Stimulated activated CD8-positive, alpha-beta memory T cell treated with anti-CD3 and anti-CD28 coated beads, Interleukin-7, amount 100 ng/mL, for 1 hour (primary cell): Measurements from ENCODE around the gene AFDN.
"Not testable (repeated sequence)": the region's sequence is repeated elsewhere in the genome, so short reads cannot be mapped to it uniquely, and the experiment has no call there.

Experiments
- DNase-seq, 2 donors: peaks; one replicate each; pipeline ENCODE4 v3.0.0-alpha.2; 2020; ENCODE audit warnings: low read depth in 2 of 2

AFDN gene

DNA sequence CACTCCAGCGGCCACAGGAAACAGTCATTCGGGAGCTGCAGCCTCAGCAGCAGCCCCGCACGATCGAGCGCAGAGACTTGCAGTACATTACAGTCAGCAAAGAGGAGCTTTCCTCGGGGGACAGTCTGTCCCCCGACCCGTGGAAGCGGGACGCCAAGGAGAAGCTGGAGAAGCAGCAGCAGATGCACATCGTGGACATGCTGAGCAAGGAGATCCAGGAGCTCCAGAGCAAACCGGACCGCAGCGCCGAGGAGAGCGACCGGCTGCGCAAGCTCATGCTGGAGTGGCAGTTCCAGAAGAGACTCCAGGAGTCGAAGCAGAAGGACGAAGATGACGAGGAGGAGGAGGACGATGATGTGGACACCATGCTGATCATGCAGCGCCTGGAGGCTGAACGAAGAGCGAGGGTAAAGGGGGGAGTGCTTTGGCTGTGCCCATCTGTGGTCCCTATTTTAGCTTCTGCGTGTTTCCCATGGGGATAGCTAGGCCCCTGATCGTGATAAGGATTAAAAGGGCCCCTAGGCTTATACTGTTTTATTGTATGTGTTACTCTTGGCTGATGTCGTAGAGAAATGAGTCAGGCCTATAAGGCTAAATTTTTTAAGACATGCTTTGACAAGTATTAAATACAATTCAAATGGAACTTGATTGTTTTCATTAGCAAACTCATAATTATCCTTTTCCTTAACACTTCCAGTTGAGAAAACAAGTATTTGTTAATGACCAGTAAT lies 125.2 kb downstream of the AFDN start:
- DNase-seq: no peak

DNA sequence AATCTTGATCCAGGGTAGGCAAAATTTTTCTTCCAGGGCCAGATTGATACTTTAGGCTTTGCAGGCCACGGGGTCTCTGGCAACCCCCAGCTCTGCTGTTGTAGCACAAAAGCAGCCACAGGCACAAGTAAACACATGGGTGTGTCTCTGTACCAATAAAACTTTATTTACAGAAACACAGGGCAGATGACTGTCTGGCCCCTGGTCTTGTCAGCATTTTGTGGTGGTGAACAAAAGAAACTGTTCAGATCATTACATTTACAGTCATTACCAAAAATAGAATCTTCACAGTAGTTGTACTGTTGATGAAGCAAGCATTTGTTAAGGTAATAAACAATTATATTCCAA lies 125.8 kb downstream of the AFDN start:
- no peak for DNase-seq

DNA sequence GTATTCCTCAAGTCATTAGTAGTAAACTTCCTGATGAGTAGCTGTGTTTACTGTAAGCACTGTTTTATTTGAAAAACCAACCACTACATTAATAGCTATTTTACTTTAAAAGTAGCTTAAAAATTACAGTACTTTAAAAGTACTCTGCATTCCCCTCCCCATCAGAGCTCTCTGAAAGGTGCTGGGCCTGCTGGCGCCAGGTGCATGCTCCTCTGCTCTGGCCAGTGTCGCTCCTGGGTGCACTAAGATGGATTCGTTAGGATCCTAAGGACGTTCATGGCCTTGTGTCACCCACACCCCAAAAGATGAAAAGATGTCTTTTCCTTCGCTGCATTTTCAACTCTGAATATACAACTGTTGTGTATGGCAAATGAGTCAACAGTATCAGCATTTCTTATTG lies 126.8 kb downstream of the AFDN start:
- no peak for DNase-seq

DNA sequence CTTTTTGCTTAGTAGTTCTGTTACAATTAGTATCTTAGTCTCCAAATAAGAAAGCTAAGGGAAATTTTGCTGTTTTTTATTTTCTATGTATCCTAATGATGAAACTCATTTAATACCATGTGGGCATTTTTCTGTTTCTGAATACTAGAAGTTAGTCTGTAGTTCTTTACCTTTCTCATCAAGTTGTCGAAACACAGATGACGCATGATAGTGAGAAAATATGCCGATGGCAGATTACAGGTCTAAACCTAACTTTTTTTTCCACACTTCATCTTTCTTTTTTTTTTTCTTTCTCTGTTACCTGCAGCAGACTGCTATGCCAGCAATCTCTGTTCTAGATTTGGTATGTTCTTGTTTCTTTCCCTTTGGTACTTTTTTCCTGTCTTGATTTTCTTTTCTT lies 127.4 kb downstream of the AFDN start:
- no peak for DNase-seq

DNA sequence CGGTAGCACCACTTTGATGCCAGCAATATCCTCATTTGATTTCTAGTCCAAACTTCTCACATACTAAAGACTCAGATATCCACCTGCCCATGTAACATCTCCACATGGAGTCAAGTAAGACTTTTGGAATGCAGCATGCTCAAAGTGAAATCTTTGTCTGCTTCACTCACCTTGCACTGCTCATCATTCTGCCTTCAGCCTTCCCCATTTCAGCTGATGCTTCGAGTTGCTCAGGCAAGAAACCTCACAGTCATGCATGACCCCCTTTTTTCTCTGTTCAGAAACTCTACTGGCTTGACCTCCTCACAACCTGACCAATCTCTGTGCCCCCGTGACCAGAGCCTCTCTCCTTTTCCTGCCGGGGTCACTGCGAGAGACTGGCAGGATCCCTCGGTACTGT lies 129.8 kb downstream of the AFDN start:
- no peak for DNase-seq

DNA sequence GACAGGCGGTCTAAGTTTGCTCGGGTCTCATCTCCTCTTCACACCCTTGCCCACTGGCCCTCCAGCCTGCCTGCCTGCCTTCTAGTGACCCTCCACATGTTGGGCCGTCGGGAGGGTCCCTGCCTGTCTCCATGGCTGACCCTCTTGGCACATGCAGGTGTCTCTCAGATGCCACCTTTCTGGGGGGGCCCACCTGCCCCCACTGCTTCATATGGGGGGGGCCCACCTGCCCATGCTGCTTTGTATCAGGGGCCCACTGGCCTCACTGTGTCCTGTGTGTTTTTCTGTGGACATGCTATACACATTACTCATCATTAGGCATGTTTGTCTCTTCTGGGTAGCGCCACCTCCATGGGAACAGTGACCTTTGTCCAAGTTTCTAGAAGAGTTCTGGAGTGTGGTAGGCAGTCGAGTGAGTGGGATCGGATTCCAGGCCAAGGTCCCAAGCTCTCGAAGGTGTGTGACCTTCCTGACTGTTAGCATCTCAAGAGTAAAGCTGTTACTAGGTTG lies 130.3 kb downstream of the AFDN start:
- DNase-seq: no peak

DNA sequence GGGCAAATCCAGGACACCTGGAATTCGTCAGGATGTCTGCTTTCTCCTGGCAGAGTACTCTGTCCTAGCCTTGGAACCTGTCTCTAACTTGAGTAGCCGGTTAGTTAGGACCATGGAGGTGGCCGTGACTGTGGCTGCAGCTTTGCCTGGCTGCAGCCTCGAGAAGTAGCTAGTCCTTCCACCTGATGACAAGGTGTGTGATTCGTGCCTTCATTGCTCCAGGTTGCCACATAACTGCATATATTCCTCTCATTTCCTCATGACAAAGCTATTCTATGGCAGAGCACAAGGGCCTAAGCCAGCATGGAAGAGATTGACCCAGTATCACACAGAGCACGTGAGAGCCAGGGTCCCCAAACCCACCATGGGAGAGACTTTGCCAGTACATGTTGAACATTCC lies 130.9 kb downstream of the AFDN start:
- DNase-seq: no peak

DNA sequence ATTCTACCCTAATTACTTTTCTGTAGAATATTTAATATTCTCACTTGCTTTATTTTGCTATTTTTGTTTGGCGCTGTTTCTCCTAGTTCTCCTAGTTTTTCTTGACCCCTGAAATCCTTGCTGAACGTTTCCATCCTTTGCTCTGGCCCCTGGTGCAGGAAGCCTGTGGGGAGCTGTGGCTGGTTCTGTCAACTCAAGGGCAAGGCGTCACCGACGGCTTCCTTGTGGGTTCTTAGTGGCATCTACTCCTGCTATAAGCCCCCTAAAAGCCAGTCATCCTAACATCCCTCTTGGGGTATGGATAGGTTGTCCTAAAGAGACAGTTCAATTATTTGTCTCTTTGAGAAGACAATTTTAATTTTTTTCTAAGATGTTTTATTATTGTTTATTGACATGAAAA lies 133.9 kb downstream of the AFDN start:
- no peak for DNase-seq

DNA sequence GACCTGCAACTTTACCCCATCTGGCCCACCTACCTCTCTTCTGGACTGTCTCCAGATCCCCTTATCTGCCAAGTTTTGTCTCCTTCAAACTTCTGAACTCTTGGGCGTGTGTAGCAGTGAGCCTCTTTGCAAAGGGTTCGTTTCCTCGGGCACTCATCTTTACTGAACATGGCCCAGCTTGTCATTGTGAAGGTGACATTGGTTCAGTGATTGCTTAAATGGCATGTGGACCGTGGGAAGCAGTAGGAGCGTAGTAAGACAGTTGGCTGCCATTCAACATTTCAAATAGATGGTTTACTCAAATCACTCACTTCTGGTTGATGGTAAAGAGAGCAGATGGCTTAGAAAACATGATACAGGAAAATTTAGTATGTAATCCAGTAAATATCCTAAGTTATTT lies 136.0 kb downstream of the AFDN start:
- DNase-seq: no peak

DNA sequence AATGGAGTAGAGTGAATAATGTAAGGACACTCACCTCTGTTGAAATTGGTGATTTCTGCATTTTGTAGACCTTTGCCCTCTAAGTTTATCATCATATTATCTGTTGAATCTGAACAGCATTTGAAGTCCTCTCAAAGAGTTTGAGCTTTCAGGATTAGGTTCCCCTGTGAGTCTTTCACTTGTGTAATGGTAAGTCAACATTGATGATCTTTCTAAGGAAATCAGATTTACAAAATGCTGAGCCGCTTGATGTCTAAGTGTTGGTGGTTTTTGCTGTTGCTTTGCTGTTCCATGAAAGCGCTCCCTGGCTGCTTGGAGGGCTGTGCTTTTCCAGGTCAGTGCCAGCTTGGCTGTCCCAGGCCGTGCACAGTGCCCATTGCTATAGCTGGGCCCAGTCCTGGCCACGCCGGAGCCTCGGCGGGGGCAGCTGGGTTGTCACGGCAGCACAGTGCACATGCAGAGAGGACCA lies 136.9 kb downstream of the AFDN start:
- no peak for DNase-seq

DNA sequence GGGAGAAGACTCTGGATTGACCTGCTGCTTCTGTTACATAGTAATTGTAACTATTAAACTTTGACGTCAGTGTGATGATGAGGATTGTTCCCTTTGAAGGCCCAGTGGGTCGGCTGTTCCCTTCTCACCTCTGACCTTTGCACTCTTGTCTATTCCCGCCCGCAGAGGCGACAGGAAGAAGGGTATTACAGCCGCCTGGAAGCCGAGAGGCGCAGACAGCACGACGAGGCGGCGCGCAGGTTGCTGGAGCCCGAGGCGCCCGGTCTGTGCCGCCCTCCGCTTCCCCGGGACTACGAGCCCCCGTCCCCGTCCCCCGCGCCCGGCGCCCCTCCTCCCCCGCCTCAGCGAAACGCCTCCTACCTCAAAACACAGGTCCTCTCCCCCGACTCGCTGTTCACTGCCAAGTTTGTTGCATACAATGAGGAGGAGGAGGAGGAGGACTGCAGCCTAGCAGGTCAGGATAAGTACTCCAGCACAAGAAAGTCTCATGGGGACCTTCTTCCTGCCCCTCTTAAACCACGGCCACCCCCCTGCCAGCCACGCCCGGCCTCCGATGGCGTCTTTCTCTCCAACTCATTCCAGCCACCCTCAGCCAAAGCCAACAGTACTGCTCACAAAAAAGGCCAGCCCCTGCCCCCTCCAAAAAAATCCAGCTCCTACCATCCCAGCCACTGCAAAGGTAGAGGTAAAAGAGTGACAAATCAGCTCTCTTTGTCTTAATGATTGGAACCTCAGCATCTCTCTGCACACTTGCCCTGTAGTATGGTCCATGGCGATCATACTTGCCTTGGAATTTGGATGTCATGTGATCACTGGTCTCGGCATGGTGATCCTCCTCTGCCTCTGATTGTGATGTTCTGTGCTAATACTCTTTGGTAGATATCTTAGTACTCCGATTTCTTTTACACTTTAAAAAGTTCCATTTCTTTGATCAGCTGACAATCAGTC lies 139.2 kb downstream of the AFDN start:
- no peak for DNase-seq

DNA sequence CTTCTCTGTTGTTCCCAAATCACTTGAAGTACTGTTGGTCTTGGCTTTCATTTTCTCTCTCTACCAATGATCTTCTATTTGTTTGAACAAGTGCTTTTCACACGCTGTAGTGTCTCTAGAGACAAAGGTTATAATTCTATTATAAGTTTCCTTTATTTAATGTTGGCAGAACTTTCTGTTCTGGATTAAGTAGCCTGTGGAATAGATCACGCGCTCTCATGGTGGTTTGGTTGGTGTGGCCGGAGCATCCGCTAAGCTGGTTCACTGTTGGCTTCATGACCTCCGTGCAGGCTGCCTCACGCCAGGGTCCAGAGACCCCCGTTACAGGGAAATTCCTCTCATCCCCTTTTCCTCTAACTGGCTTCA lies 139.8 kb downstream of the AFDN start:
- no peak for DNase-seq

DNA sequence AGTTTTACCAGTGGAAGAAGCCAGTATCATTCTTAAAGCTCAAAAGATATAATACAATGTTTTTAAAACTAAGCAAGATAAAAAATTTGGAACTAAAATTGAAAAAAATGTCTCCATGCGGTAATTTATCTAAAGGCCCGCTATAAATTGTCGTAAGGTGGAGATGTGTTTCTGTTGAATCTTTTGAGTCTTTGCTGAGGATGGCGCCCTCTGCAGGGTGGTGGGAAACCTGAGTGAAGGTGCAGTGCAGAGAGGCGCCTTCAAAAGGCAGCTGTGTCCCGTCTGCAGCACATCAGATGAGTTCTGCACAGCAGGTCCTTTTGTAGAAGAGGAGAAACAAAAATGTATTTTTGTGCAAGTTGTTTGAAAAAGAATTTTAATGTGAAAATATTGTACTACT lies 141.4 kb downstream of the AFDN start:
- DNase-seq: no peak

DNA sequence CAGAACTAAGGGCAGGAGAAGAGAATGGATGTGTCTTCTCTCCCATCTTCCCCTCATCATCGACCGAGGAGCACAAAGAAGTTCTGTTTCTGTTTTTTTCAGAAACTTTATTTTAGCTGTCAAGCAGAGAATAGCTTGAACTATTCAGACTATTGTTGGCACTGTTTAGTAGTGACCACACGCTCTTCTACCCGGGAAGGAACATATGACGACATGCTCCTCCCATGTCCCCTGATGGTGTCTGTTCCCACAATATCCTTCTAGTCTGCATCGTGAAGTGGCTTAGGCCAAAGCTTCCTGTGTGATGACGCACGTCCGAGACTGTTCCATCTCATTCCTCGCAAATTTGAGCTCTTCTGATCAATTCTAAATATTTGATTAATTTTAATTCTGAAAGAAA lies 143.5 kb downstream of the AFDN start:
- no peak for DNase-seq

DNA sequence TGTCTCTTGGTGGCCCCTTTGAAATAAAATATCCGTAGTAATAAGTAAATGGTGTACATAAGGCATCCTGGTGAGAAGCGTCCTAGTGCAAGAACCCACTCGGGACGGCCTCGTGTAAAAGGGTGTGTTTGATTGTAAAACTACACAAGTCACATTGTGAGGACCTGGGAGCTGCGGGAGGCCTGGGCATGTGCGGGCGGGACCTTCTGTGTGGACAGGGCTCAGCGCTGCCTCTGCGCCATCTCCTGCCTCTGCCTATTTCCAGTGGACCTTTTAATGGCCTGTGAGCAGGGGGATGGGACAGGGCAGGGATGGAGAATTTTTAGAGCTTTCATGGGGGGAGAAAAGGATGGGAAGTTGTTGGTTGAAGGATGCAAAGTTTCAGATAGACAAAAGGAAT lies 145.5 kb downstream of the AFDN start:
- no peak for DNase-seq

DNA sequence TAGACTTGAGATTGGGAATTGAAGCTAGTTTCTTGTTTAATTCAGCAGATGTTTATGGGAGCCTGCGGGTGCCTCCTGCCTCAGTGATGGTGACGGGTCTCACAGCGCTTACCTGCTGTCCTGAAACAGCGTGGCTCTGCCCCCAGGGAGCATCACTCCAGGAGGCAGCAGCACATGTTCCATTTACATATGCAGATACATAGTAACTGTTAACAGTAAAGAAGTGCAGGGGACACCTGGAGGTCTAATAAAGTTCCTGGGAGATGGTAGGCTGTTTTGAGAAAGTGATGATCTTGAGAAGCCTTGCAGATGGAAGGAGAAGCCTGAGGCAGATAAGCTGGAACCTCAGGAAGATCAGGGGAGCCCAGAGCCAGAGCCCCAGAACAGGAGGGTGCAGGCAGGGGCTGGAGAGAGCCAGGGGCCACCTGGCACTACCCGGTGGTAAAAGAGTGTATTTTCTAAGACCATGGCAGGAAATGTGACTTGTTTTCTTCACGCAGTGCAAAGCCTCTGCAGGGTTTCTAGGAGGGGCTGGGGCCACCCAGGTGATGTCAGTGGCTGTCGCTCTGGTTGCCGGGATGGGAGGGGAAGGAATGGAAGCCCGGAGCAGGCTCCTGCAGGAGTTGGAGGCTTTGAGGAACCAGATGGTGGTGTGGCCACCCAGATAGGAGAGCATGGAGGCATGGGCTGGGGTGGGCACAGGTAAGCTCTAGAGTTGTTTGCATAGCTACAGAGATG lies 146.6 kb downstream of the AFDN start:
- no peak for DNase-seq

DNA sequence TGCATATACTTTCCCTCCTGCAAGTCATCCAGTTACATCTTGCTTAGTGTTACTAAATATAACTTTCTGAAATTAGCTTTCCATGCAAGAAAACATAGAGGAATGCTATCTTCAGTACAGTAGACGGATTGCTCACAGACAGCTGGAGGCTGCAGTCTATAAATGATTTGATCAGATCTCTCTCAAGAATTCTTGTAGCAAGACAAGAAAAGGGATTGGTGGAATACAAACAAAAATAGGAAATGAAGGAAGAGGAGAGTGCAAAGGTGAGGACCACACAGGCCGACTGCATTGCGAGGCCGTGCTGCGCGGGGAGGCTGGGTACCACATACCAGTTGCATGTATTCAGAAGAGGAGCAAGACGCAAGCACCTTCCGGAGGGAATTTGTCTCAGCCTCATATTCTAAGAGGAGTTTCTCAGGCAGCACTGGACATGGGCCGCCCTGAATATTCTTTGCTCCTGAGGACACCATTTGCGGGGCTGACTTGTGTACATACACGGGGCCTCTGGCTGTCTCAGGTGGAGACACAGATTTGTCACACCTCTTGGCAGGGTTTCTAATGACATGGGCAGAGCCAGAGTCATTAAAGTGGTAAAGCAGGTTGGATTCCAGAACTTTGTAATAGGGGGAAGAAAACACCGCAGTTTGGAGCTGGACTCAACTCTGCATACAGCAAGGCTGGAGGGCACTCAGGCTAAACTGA lies 148.1 kb downstream of the AFDN start:
- no peak for DNase-seq

DNA sequence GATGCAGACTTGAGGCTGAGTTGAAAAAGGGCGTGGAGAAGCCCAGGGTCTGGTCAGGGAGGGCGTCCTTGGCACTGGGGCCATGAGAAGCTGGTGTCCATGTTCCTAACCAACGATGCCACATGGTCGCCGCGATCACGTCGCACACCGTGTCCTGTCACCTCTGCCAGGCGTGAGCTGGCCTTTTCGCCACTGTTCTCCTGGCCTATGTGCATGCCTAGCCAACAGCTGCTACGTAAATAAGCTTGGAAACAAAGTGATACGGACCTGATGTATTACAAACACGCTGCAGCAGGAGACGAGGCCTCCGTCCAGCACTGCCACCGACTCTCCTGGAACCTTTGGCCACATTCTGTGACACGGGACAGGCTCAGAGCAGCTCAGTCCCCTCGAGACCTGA lies 148.7 kb downstream of the AFDN start:
- no peak for DNase-seq

DNA sequence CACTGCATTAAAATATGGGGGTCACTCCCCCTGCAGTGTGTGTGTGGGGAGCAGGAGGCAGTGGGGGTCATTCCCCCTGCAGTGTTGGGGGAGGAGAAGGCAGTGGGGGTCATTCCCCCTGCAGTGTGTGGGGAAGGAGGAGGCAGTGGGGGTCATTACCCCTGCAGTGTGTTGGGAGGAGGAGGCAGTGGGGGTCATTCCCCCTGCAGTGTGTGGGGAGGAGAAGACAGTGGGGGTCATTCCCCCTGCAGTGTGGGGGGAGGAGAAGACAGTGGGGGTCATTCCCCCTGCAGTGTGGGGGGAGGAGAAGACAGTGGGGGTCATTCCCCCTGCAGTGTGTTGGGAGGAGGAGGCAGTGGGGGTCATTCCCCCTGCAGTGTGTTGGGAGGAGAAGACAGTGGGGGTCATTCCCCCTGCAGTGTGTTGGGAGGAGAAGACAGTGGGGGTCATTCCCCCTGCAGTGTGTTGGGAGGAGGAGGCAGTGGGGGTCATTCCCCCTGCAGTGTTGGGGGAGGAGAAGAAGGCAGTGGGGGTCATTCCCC lies 149.5 kb downstream of the AFDN start:
- DNase-seq: not testable (repeated sequence)

DNA sequence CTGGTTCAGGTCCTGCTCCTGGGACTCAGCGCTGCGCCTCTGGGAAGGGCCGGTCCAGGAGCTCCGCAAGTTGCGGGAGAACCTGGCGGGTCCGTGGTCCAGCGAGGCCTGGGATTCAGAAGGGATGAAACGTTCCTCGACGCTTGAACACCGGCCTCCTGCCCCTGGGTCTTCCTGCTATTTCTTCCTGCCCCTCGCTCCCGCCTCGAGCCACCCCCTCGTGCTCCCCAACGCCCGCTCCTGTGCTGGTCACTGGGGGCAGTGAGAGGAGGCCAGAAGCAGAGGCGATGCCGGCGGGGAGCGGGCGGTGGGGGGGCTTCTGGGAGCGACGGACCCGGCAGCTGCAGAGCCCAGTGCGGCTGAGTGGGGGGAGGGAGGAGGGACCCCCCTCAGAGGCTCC lies 150.0 kb downstream of the AFDN start:
- DNase-seq: no peak

DNA sequence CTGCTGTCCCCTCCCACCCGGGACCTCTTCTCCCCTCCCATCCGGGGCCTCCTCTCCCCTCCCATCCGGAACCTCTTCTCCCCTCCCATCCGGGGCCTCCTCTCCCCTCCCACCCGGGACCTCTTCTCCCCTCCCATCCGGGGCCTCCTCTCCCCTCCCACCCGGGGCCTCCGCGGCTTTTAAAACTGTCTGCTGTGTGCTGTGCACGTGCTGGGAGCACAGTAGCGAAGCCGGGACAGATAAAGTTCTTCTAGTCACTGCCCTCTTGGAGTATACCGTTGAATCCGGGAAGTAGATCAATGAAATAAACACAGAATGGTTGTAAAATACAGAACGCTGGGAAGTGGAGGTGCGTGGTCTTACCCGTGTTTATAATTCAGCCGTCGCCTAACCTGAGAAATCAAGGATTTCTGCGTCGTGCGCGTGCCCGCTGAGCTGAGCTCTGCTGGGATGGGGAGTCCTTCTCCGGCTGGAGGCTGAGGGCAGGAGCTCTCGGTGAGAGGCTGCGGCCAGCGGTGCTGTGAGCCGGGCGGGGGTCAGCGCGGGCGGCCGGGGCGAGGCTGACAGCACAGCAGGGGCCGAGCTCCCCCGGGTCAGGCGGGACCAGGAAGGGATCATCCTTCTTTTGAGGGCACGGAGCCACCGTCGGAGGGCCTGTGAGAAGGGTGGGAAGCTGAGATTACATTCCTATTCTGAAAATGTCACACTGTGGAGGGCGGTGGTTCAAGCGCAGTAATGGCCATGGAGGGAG lies 151.2 kb downstream of the AFDN start:
- no peak for DNase-seq
